NCI-H69 (cell line): ENCODE measurements around the gene OR5W2.
"Not testable (repeated sequence)": the region's sequence is repeated elsewhere in the genome, so short reads cannot be mapped to it uniquely, and the experiment has no call there.

ENCODE experiments used
- DNase-seq: peaks from one replicate; lab custom pipeline; 2025; lab: John Stamatoyannopoulos, UW

OR5W2 gene

DNA sequence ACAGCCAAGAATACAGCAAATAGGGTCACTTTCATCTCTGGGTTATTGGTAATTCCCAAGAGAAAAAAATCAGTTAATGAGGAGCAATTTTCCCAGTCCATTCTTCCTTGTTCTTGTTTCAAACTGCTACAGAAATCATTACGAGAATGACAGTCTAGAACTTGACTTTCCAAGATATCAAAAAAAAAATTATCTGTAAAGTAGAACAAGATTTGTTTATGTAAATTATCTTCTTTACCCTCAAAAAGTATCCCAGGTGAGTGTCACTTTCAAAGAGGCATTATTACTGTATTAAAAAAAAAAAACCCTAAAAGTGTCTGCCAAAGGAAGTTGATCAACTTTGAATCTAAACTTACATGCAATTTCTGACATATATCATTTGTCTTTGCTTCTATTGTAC lies at the start of gene OR5W2:
OR5W2 (minus strand) TSS at position 101 of the 400 bp plus-strand sequence; CDS start at position 101, 0 bp downstream.
- no peak for DNase-seq

DNA sequence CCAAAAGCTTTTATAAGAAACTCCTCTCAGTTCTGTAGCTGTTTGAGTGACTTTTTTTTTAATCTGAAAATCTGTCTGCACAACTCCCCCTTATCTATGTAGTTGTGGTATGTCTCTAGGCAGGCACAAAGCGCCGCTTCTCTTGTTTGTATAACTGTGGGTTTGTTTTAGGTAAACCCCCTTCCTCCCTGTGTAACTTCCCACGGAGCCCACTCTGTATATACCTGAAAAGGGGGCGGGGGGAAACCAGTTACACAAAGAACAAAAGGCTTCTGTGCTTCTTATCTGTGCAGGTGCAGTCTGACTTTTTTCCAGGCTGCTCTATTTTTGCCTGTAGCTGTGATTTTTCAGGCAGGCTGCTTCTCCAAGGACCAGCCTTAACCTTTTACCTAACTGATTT lies 42.1 kb upstream of the OR5W2 start:
- no peak for DNase-seq

DNA sequence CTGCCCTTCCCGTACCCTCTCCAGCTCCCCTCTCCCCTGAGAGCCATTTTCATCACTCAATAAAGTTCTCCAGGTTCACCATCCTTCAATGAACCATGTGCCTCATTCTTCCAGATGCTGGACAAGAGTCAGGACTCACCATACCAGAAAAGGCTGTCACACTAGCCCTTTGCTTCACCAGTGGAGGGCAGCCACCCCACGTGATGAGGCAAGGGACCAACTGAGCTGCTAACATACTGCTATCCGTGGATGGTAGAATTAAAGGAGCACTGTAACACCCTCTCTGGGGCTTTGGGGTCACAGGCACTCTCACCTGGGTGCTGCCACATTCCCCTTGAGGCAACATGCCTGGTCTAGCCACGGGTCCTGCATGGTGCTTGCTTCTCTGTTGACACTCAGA lies 34.9 kb upstream of the OR5W2 start:
- no peak for DNase-seq

DNA sequence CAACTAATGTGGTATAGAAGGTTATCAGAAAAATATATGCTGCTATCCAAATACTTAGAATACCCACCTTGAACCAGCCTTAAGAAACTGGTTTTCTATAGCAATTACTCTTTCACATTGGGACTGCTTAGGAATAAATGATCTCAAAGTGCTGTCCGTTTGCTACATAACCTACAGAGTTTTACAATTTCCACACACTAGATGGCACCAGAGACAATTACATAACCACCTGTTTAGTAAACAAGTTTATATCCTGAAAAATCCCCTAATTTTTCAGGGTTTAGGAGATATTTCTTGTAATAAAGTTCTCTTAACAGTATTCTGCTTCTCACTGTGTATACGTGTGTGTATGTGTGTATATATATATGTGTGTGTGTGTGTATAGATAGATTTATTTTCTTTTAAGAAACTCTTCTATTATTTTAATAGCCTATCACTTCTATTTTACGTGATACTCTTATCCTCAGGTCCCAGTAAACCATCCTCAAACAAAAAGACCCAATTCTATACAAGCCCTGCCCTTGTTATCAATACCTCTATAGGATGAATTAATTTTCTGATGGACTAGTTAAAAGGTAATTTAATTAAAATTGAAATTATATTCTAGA lies 28.5 kb upstream of the OR5W2 start:
- DNase-seq, result peak; percentile 25

DNA sequence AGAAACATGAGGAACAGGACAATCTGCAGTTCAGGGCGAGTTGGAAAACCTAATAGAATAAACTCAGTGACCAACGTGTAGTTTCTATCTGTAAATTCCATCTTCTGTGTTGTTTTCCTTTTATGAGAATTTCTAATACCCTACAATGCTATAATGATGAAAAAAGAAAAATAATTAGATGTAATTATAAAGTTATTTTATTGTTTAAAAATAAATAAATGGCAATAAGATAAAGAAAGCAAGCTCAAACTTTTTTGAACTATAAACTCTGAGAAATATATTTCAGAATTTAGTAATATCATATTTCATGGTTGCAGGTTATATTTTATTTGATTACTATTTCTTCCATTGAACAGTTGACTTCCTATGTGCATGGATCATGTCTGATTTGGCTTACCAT lies 21.9 kb upstream of the OR5W2 start, which contains the start of gene OR5I1:
OR5I1 (minus strand) TSS at position 101 of the 400 bp plus-strand sequence; CDS start at position 101, 0 bp downstream.
- no peak for DNase-seq

DNA sequence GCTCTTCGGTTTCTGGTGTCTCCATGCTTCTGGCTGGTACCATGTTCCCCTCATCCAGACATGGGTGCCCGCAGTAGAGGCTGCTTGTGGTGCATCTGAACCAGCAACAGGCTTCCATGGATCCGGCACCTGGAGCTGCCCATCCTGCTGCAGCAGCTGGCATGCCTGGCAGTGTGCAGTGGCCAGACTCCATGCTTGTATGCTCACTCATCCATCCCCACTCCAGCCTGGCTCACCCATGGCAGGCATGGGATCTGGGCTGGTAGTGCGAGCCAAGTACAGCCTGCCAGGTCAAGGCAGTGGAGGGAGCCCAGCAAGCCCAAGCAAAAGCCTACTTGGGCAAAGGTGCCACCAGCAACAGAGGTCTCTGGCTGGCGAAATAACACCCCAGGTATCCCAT lies 6.2 kb upstream of the OR5W2 start:
- no peak for DNase-seq

DNA sequence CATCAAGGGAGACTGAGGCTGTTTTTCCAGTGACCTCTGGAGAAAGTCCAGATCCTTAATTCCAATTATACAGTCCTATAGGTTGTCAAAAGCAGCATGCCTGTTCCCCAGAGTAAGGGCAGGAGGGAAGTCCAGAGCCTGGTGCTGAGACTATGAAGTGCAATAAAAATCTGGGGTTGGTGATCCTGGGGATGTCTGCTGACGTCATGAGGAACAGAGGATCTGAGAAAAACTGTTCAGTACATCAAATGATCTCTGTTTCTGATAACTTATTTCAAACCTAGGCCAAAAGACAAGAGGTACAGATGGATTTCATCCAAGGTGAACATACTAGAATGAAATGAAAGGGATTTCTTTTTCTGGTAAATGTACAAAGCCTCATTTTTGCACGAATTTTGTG lies 12.1 kb downstream of the OR5W2 start:
- DNase-seq, result no peak

DNA sequence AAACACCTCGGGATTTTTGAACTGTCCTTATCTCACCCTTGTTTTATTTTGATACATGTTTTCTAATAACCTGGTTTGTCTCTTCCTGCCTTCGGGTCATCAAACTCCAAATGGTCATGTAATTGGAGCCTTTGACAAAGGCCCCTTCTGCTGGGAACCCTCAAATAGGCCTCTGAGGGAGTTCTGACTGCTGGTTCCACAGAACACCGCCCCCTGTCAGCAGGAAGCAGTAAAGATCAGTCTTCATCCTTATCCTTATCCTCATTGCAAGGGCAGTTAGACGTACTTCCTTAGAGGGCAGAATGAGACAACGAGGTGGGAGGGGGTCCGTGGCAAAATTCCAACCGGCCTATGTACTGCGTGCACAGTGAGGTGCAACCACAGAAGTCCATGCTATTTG lies 19.2 kb downstream of the OR5W2 start:
- no peak for DNase-seq

DNA sequence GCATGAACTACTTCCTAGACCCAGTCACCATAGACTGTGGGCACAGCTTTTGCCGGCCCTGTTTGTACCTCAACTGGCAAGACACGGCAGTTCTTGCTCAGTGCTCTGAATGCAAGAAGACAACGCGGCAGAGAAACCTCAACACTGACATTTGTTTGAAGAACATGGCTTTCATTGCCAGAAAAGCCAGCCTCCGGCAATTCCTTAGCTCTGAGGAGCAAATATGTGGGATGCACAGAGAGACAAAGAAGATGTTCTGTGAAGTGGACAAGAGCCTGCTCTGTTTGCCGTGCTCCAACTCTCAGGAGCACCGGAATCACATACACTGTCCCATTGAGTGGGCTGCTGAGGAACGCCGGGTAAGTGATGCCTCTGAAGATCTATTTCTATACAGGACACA lies 28.9 kb downstream of the OR5W2 start:
- not testable (repeated sequence) for DNase-seq

DNA sequence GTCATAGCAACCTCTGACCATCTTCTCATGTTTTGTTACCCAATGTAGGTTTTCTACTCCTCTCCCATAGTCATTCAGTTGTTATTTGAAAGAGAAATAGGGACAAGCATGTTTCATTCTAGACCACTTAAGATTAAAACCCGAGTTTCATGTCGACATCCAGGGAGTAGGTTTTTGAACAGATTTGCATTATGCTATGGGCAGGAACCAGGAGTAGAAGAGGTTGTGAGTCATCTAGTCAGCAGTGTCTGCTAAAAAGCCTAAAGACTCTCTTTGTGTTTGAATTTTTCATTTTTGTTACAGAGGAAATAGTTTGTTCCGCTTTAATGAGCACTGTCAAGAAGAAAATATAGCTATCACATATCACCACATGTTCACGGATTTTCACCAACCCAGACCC lies 29.4 kb downstream of the OR5W2 start:
- not testable (repeated sequence) for DNase-seq

DNA sequence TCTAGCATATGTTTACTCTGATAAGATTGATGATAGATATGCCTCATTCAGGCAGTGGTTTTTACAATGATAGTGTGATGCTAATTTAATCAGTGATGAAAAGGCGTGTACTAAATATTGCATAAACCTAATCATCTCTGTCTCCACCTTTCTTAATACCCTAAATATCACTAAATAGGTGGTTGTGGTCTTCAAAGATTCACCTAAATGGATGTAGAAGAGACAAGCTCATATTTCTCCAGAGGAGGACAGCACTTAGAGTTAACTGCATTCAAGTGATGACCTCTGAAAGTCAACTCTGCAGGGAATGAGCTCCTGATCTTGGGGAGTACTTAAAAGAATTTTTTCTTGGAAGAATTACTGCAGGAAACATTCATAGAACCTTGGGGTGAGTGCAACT lies 31.4 kb downstream of the OR5W2 start, which contains the start of gene TRIM51:
TRIM51 (plus strand) TSS at position 301 of the 400 bp plus-strand sequence. CDS start 2,132 bp downstream, outside the sequence.
- not testable (repeated sequence) for DNase-seq

DNA sequence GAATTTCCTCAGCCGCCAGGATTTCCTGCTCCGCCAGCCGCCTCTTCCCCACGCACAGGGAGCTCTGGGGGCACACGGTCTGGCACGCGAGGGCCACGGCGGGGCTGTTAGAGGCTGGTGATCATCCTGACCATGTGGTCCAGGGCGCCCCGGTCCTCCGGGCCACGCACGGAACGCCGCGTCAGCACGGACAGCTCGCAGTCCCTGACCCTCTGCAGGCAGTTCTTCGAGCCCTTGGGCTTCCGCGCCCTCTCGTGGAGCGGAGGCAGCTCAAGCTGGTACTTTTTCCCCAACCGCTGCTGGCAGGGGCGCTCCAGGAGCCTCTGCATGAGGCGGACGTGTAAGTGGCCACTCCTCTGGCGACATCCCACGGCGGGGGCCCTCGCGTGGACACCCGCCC lies 41.2 kb downstream of the OR5W2 start:
- DNase-seq, result not testable (repeated sequence)

DNA sequence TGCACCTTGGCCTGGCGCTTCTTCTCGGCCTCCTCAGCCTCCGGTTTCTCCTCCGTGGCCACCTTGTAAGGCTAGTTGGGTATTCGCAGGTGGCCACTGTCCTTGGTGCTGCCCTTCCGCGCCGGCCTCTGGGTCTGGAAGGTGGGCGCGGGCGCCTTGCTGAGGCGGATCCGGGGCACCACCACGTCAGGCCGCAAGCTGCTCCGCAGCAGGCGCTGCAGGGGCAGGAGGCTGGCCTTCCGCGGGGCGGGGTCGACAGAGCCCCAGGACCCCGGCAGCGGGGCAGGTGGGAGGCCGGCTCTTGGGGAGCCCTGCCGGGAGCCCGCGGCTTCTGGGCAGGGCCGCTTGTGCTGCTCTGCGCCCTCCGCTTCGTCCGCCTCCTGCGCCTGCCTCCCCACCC lies 41.7 kb downstream of the OR5W2 start:
- not testable (repeated sequence) for DNase-seq

DNA sequence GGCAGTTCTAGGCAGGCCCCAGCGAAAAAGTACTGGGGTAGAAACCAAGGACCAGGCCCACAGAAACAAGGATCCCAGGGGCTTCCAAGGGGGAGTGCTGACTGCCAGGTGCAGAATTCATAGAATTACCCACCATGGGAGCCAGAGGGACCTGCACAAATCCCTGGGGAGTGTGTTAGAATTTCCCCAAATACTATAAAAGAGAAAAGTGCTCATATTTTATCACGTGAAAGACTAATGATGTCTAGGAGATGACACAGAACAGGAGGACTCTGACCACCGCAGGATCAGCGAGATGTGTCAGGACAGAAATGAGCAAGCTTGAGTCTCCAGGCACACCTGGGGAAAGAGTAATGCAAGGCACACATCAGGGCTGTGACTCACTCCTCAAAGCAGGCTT lies 47.0 kb downstream of the OR5W2 start:
- not testable (repeated sequence) for DNase-seq
